K562 (cell line): ENCODE data around the gene PCED1B. TPM values are rescaled to one million over a fixed set of nuclear protein-coding genes. Genes with fewer than 3 reads are reported as not detected.

ENCODE experiments used
- ARID4B ChIP-seq: sonication (generic); formaldehyde crosslinking; IDR thresholded peaks from 2 replicates; pipeline ENCODE4 v1.8.0; 2022; ENCODE audit warnings: mild to moderate bottlenecking, missing genetic modification reagents
- MAFG ChIP-seq: fragments of 450-650 bp; conservative IDR thresholded peaks from 2 replicates; pipeline ENCODE4 v1.6.1; 2016; ENCODE audit warnings: missing genetic modification characterization, missing compliant biosample characterization
- MGA ChIP-seq: fragments of 450-650 bp; IDR thresholded peaks from 2 replicates; pipeline ENCODE4 v1.6.1; 2016; ENCODE audit warnings: mild to moderate bottlenecking, moderate library complexity
- MXD1 ChIP-seq: fragments of 250-450 bp; sonication (Bioruptor Pico); IDR thresholded peaks from 2 replicates; pipeline ENCODE4 v1.8.0; 2021; ENCODE audit warnings: borderline replicate concordance, mild to moderate bottlenecking, moderate library complexity; ENCODE audit not compliant: poor library complexity, severe bottlenecking
- PYGO2 ChIP-seq: fragments of 450-650 bp; IDR thresholded peaks from 2 replicates; pipeline ENCODE4 v1.6.1; 2016; ENCODE audit warnings: mild to moderate bottlenecking, missing genetic modification characterization, moderate library complexity, missing compliant biosample characterization
- RCOR1 ChIP-seq, 2 experiments: IDR thresholded peaks; 2 replicates each; pipeline ENCODE4 v1.6.1; 2012; ENCODE audit warnings: low read depth in 2 of 2, low read length in 2 of 2, borderline replicate concordance in 1 of 2, improper control_type of control experiment in 1 of 2
- SMAD1 ChIP-seq: fragments of 150-350 bp; IDR thresholded peaks from 2 replicates; pipeline ENCODE4 v1.6.1; 2014; ENCODE audit warnings: low read length, low read depth; ENCODE audit not compliant: partially characterized antibody
- SMARCB1 ChIP-seq: IDR thresholded peaks from 2 replicates; pipeline ENCODE4 v1.6.1; 2011; ENCODE audit warnings: improper control_type of control experiment, low read depth; ENCODE audit not compliant: insufficient read length
- TEAD1 ChIP-seq, 2 experiments: fragments of 450-650 bp in 1 of 2; sonication (generic) in 1 of 2; formaldehyde crosslinking; IDR thresholded peaks; 2 replicates each; pipeline versions ENCODE4 v1.4.0 to v1.8.0; 2020 to 2022; ENCODE audit warnings: mild to moderate bottlenecking in 2 of 2, missing genetic modification reagents in 1 of 2
- ZNF316 ChIP-seq: fragments of 450-650 bp; IDR thresholded peaks from 2 replicates; pipeline ENCODE4 v1.6.1; 2016
- polyA plus RNA-seq, 8 experiments: library from polyadenylated mRNA; depleted of rRNA in 4 of 8; stranded (reverse) in 5 of 8; unstranded in 3 of 8; fragments of >200 nt; fragmentation: Nextera tagmentation in 2 of 8; fragmentation: Illumina TruSeq in 1 of 8; extraction: Ambion mirVana in 2 of 8; extraction: Trizol in 1 of 8; gene quantifications; 2 replicates each; pipeline versions ENCODE4 v1.2.1 to v1.2.3, GENCODE V29; 2011 to 2014; ENCODE audit warnings: inconsistent platforms in 1 of 8, missing spikeins in 1 of 8
- total RNA-seq, 7 experiments: library from RNA; depleted of rRNA in 6 of 7; stranded (reverse); fragments of >200 nt in 6 of 7; fragmentation: Illumina TruSeq in 2 of 7; extraction: Trizol in 2 of 7; gene quantifications; 2 replicates each; pipeline versions ENCODE4 v1.2.1 to v1.2.3, GENCODE V29; 2011 to 2021; ENCODE audit warnings: low replicate concordance in 1 of 7

Gene PCED1B
- total and polyA plus RNA-seq, 9 of the 15 experiments (the other 6 are each of a cell fraction or from before 2014, with no cell fraction given): 1.2 to 9.3 (median 2.5) TPM

GRCh38 chr12:47155457-47156166 is 76.2 kb downstream of the PCED1B start (continued):
- TF ChIP-seq SMAD1: no peak
- TF ChIP-seq RCOR1 (IDR thresholded peaks at IDR 0.05; ENCODE audit: borderline replicate concordance in 1 of 2, low read depth in 2 of 2, low read length in 2 of 2): 0 out of 4 replicates have a peak, but pooled peaks of 1 of the 2 experiments have one; percentile 33
- no peak for TF ChIP-seq ARID4B (CRISPR knock-in tag)
- TF ChIP-seq ZNF316: peak; percentile 96
- peak; percentile 42; the same call in 1 of the 2 replicates for TF ChIP-seq MGA
- TF ChIP-seq MXD1 (CRISPR knock-in tag): no peak
- TF ChIP-seq TEAD1 (CRISPR knock-in tag; IDR thresholded peaks at IDR 0.05): no peak
- no peak for TF ChIP-seq SMARCB1
- TF ChIP-seq MAFG (tag): peak; percentile 95
- no peak for TF ChIP-seq PYGO2 (tag)
